Mesendoderm (in vitro differentiated cells): Measurements from ENCODE around the gene ZFYVE21.

ENCODE experiments used
- DNase-seq: peaks from one replicate; pipeline ENCODE4 v3.0.0; 2013
- H2AK5ac ChIP-seq: 2 replicates; pipeline ENCODE4 v1.6.1; 2013; ENCODE audit warnings: low read length, inconsistent platforms
- H2BK120ac ChIP-seq: 2 replicates; pipeline ENCODE4 v1.6.1; 2013; ENCODE audit warnings: low read depth, mild to moderate bottlenecking, low read length, moderate library complexity, mixed read lengths
- H2BK15ac ChIP-seq: replicated peaks from 2 replicates; pipeline ENCODE4 v1.6.1; 2013; ENCODE audit warnings: low read depth, mild to moderate bottlenecking, moderate library complexity
- H2BK5ac ChIP-seq: 2 replicates; pipeline ENCODE4 v1.6.1; 2013; ENCODE audit warnings: low read length, inconsistent platforms
- H3K18ac ChIP-seq: 2 replicates; pipeline ENCODE4 v1.6.1; 2013; ENCODE audit warnings: mild to moderate bottlenecking, low read length, mixed read lengths
- H3K23ac ChIP-seq: one replicate; pipeline ENCODE4 v1.6.1; 2013; ENCODE audit warnings: low read length
- H3K27ac ChIP-seq: 2 replicates; pipeline ENCODE4 v1.5.1; 2013; ENCODE audit warnings: low read depth, mild to moderate bottlenecking, inconsistent platforms, low read length, moderate library complexity
- H3K27me3 ChIP-seq: 2 replicates; pipeline ENCODE4 v1.6.1; 2013; ENCODE audit warnings: low read length, control low read depth, mild to moderate bottlenecking, inconsistent platforms; ENCODE audit not compliant: insufficient read depth, poor library complexity
- H3K36me3 ChIP-seq: 2 replicates; pipeline ENCODE4 v1.6.1; 2013; ENCODE audit warnings: low read length, inconsistent platforms; ENCODE audit not compliant: control insufficient read depth, insufficient read depth
- H3K4ac ChIP-seq: one replicate; pipeline ENCODE4 v1.6.1; 2013; ENCODE audit warnings: low read depth, mild to moderate bottlenecking, low read length, moderate library complexity
- H3K4me1 ChIP-seq: 2 replicates; pipeline ENCODE4 v1.6.1; 2013; ENCODE audit warnings: low read depth, low read length, inconsistent platforms; ENCODE audit not compliant: control insufficient read depth
- H3K4me2 ChIP-seq: 2 replicates; pipeline ENCODE4 v1.6.1; 2013; ENCODE audit warnings: low read length
- H3K4me3 ChIP-seq: 2 replicates; pipeline ENCODE4 v1.5.1; 2013; ENCODE audit warnings: mild to moderate bottlenecking, low read length
- H3K56ac ChIP-seq: one replicate; pipeline ENCODE4 v1.6.1; 2013; ENCODE audit warnings: low read length
- H3K79me1 ChIP-seq: 2 replicates; pipeline ENCODE4 v1.6.1; 2013; ENCODE audit warnings: low read length, inconsistent platforms
- H3K79me2 ChIP-seq: 2 replicates; pipeline ENCODE4 v1.6.1; 2013; ENCODE audit warnings: mild to moderate bottlenecking, low read length; ENCODE audit not compliant: control insufficient read depth, insufficient read depth
- H3K9ac ChIP-seq: 2 replicates; pipeline ENCODE4 v1.6.1; 2013; ENCODE audit warnings: low read length, inconsistent platforms
- H4K5ac ChIP-seq: one replicate; pipeline ENCODE4 v1.6.1; 2013; ENCODE audit warnings: low read length
- H4K8ac ChIP-seq: one replicate; pipeline ENCODE4 v1.6.1; 2013; ENCODE audit warnings: low read depth, mild to moderate bottlenecking, control low read depth, low read length, moderate library complexity
- WGBS: extraction: QIAGEN DNeasy Blood & Tissue Kit; methylation state at CpG from one replicate; pipeline ENCODE4 v1.1.7; 2013; ENCODE audit warnings: low lambda C conversion rate, missing lambda C conversion rate; ENCODE audit not compliant: insufficient coverage; ENCODE audit errors: extremely low coverage; 5-methylcytosine and 5-hydroxymethylcytosine counted together

Gene ZFYVE21

GRCh38 chr14:103708750-103709187, 6.8 kb upstream of the ZFYVE21 start:
- Histone ChIP-seq H2BK5ac (no peak overlapping the region), H3K79me2 (peaks cover 2% of the 10 kb centered on the region), H3K9ac (no peak overlapping the region), H3K4ac (no peak overlapping the region), H4K5ac (no peak overlapping the region), H3K4me1 (peaks cover 3% of the 10 kb centered on the region), H2BK15ac (no peak overlapping the region), H3K18ac (no peak overlapping the region), H2AK5ac (no peak overlapping the region), H3K79me1 (peaks cover 5% of the 10 kb centered on the region), H4K8ac (no peak overlapping the region), H3K23ac (no peak overlapping the region), H3K4me2 (no peak overlapping the region), H3K27ac (no peak overlapping the region), H3K27me3 (no peaks in the 10 kb centered on the region), H3K56ac (no peak overlapping the region), H2BK120ac (no peak overlapping the region), H3K36me3 (peaks cover 7% of the 10 kb centered on the region), H3K4me3 (no peak overlapping the region)
- WGBS, result no CpG with 5 or more reads among the region's 18 CpGs
- no peak for DNase-seq

GRCh38 chr14:103709814-103710213, 5.8 kb upstream of the ZFYVE21 start:
- Histone ChIP-seq H2BK15ac (no peak overlapping the region), H3K9ac (no peak overlapping the region), H3K36me3 (peaks cover 5% of the 10 kb centered on the region), H3K4me3 (no peak overlapping the region), H3K4ac (no peak overlapping the region), H3K23ac (no peak overlapping the region), H3K18ac (no peak overlapping the region), H3K4me2 (no peak overlapping the region), H4K8ac (no peak overlapping the region), H3K27ac (no peak overlapping the region), H2BK5ac (no peak overlapping the region), H3K4me1 (peaks cover 3% of the 10 kb centered on the region), H3K79me2 (peaks cover 6% of the 10 kb centered on the region), H4K5ac (no peak overlapping the region), H3K56ac (no peak overlapping the region), H3K79me1 (peaks cover 8% of the 10 kb centered on the region), H2BK120ac (no peak overlapping the region), H2AK5ac (no peak overlapping the region), H3K27me3 (no peaks in the 10 kb centered on the region)
- no peak for DNase-seq
- WGBS, result no CpG with 5 or more reads among the region's 15 CpGs

GRCh38 chr14:103710771-103711377, 4.7 kb upstream of the ZFYVE21 start:
- no CpG with 5 or more reads among the region's 9 CpGs for WGBS
- H2BK15ac ChIP-seq, result no peak overlapping the region
- no peak overlapping the region for H4K8ac ChIP-seq
- H3K9ac ChIP-seq, result no peak overlapping the region
- no peak overlapping the region for H3K4ac ChIP-seq
- peaks cover 5% of the 10 kb centered on the region for H3K36me3 ChIP-seq
- H2BK5ac ChIP-seq, result no peak overlapping the region
- H2BK120ac ChIP-seq, result no peak overlapping the region
- DNase-seq, result peak; percentile 58
- H3K4me1 ChIP-seq, result peaks cover 3% of the 10 kb centered on the region
- H3K4me2 ChIP-seq, result no peak overlapping the region
- peaks cover 8% of the 10 kb centered on the region for H3K79me1 ChIP-seq
- H3K23ac ChIP-seq, result no peak overlapping the region
- H3K56ac ChIP-seq, result no peak overlapping the region
- H3K79me2 ChIP-seq, result peaks cover 6% of the 10 kb centered on the region
- no peak overlapping the region for H4K5ac ChIP-seq
- no peak overlapping the region for H3K4me3 ChIP-seq
- no peaks in the 10 kb centered on the region for H3K27me3 ChIP-seq
- no peak overlapping the region for H3K18ac ChIP-seq
- H2AK5ac ChIP-seq, result no peak overlapping the region
- H3K27ac ChIP-seq, result no peak overlapping the region

GRCh38 chr14:103711516-103712431, 3.8 kb upstream of the ZFYVE21 start:
- H3K27me3 ChIP-seq, result no peaks in the 10 kb centered on the region
- no peak overlapping the region for H2BK120ac ChIP-seq
- peaks cover 3% of the 10 kb centered on the region for H3K4me1 ChIP-seq
- peak overlapping the region; percentile 25 for H3K56ac ChIP-seq
- H3K27ac ChIP-seq, result no peak overlapping the region
- no peak overlapping the region for H3K9ac ChIP-seq
- no CpG with 5 or more reads among the region's 27 CpGs for whole genome bisulfite sequencing
- H3K4ac ChIP-seq, result no peak overlapping the region
- no peak overlapping the region for H3K4me3 ChIP-seq
- H3K79me1 ChIP-seq, result peaks cover 10% of the 10 kb centered on the region
- no peak for DNase-seq
- no peak overlapping the region for H2BK5ac ChIP-seq
- H3K79me2 ChIP-seq, result peaks cover 13% of the 10 kb centered on the region
- H4K8ac ChIP-seq, result no peak overlapping the region
- H2AK5ac ChIP-seq, result no peak overlapping the region
- H4K5ac ChIP-seq, result no peak overlapping the region
- peaks cover 5% of the 10 kb centered on the region for H3K36me3 ChIP-seq
- H2BK15ac ChIP-seq, result no peak overlapping the region
- H3K18ac ChIP-seq, result no peak overlapping the region
- H3K4me2 ChIP-seq, result no peak overlapping the region
- no peak overlapping the region for H3K23ac ChIP-seq

GRCh38 chr14:103712633-103713247, 2.9 kb upstream of the ZFYVE21 start:
- Histone ChIP-seq H3K27ac (no peak overlapping the region), H3K23ac (no peak overlapping the region), H3K9ac (no peak overlapping the region), H3K4ac (no peak overlapping the region), H2BK5ac (no peak overlapping the region), H3K27me3 (no peaks in the 10 kb centered on the region), H3K56ac (peak overlapping the region; percentile 6), H3K18ac (no peak overlapping the region), H2BK120ac (no peak overlapping the region), H3K4me1 (peaks cover 3% of the 10 kb centered on the region), H3K4me2 (no peak overlapping the region), H2AK5ac (no peak overlapping the region), H2BK15ac (no peak overlapping the region), H3K79me2 (peaks cover 17% of the 10 kb centered on the region), H3K36me3 (peaks cover 5% of the 10 kb centered on the region), H4K8ac (no peak overlapping the region), H3K4me3 (no peak overlapping the region), H4K5ac (no peak overlapping the region), H3K79me1 (peaks cover 15% of the 10 kb centered on the region)
- WGBS, result no CpG with 5 or more reads among the region's 24 CpGs
- DNase-seq, result no peak
